GM23248 (cell line): ENCODE data around the gene ACER1.

Experiments
- EZH2 ChIP-seq: fragments of 200-600 bp; sonication (generic); IDR thresholded peaks from 2 replicates; pipeline ENCODE4 v1.6.1; 2018; ENCODE audit warnings: antibody characterized with exemption, mild to moderate bottlenecking; ENCODE audit not compliant: insufficient read depth, poor library complexity, severe bottlenecking
- EZH2phosphoT487 ChIP-seq: fragments of 200-600 bp; sonication (generic); IDR thresholded peaks from 2 replicates; pipeline ENCODE4 v1.6.1; 2018; ENCODE audit warnings: antibody characterized with exemption, moderate library complexity, mild to moderate bottlenecking, low read depth; ENCODE audit not compliant: insufficient read depth

DNA sequence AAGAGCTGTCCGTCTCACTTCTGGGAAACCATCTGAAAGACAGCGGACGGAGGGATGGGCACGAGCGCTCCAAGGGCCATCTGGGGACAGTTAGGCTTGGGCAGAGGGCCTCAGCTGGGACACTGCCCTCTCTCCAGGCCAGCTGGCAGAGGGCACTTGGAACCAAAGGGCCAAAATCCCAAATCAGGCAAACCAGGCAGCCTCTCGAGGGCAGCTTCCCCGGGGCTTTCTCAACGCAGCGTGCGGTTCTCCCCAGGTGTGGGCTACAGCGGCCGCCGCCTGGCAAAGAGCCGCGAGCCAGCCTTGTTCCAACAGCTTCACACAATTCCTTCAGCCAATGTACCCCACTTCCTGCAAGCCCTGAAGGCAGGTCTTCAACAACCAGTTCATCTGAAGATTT, 58.7 kb downstream of the ACER1 start:
- TF ChIP-seq EZH2 (no peak), EZH2phosphoT487 (no peak)
